K562 (cell line): Measurements from ENCODE around the gene ARHGAP25. TPM values are rescaled to one million over a fixed set of nuclear protein-coding genes. Genes with fewer than 3 reads are reported as not detected.

Experiments
- ATAC-seq: fragments of 200-7000 bp; cut with Tn5 transposase; 3 replicates; pipeline ENCODE4 v1.9.1; 2020; ENCODE audit warnings: moderate library complexity
- BruUV-seq: library from RNA; stranded (reverse); fragments of 400-500 nt; replicated peaks from 2 replicates; lab custom pipeline; 2021; lab: Mats Ljungman, UMichigan
- CTCF ChIA-PET: fragments of 300-600 bp; formaldehyde crosslinking; extraction: SDS; loops from one replicate; lab custom pipeline; 2021; ENCODE audit warnings: low intra/inter-chr PET ratio; lab: Yijun Ruan, JAX
- POLR2A ChIA-PET: fragments of 300-600, 350-650 bp; sonication (Branson Sonifier 250); formaldehyde crosslinking; extraction: SDS; loops from one replicate; lab custom pipeline; 2021; ENCODE audit warnings: antibody characterized with exemption, inconsistent platforms; lab: Yijun Ruan, JAX
- DNase-seq, 4 experiments: peaks; one replicate each; pipeline versions ENCODE4 v3.0.0 to v3.0.0-alpha.2; 2011 to 2018; ENCODE audit warnings: low spot score in 3 of 4, mixed read lengths in 3 of 4; ENCODE audit errors: extremely low read depth in 1 of 4
- FAIRE-seq: peaks from 2 replicates; lab custom pipeline; 2011; peaks lifted over from hg19 to GRCh38; lab: Jason Lieb, UNC
- H2AFZ ChIP-seq: 2 replicates; pipeline ENCODE4 v1.6.0; 2011; ENCODE audit warnings: low read depth, low read length, control low read depth, inconsistent platforms
- H3K27ac ChIP-seq: fragments of 200-600 bp; 3 replicates; pipeline ENCODE4 v1.8.0; 2011; ENCODE audit warnings: low read depth, mild to moderate bottlenecking, control low read depth, inconsistent platforms, low read length, moderate library complexity, mixed read lengths; ENCODE audit errors: extremely low read depth
- H3K27me3 ChIP-seq, 2 experiments: fragments of 300-600 bp in 1 of 2; 2 replicates in 1 of 2; 3 replicates in 1 of 2; pipeline versions ENCODE4 v1.6.0 to v1.8.0; 2011; ENCODE audit warnings: inconsistent platforms in 2 of 2, low read length in 2 of 2, mild to moderate bottlenecking in 1 of 2, mixed read lengths in 1 of 2, moderate library complexity in 1 of 2; ENCODE audit not compliant: control insufficient read depth in 2 of 2, insufficient read depth in 2 of 2
- H3K36me3 ChIP-seq: fragments of 300-600 bp; 3 replicates; pipeline ENCODE4 v1.8.0; 2011; ENCODE audit warnings: mild to moderate bottlenecking, low read length, inconsistent platforms; ENCODE audit not compliant: control insufficient read depth, insufficient read depth
- H3K4me1 ChIP-seq, 2 experiments: fragments of 200-600 bp in 1 of 2; replicated peaks in 1 of 2; 2 replicates in 1 of 2; 3 replicates in 1 of 2; pipeline versions ENCODE4 v1.5.1 to v1.8.0; 2011; ENCODE audit warnings: inconsistent platforms in 2 of 2, low read length in 2 of 2, mild to moderate bottlenecking in 1 of 2, mixed read lengths in 1 of 2, moderate library complexity in 1 of 2; ENCODE audit not compliant: control insufficient read depth in 2 of 2, insufficient read depth in 2 of 2
- H3K4me2 ChIP-seq: 2 replicates; pipeline ENCODE4 v1.6.1; 2011; ENCODE audit warnings: low read length, control low read depth, inconsistent platforms, mixed read lengths; ENCODE audit not compliant: insufficient read depth
- H3K4me3 ChIP-seq: fragments of 200-600 bp; sonication (generic), shearing (Covaris generic); 2 replicates; pipeline ENCODE4 v1.5.1; 2016; ENCODE audit warnings: control low read depth, inconsistent platforms
- H3K79me2 ChIP-seq: fragments of 200-600 bp; 3 replicates; pipeline ENCODE4 v1.8.0; 2011; ENCODE audit warnings: low read length, inconsistent platforms; ENCODE audit not compliant: control insufficient read depth, insufficient read depth
- H3K9ac ChIP-seq, 2 experiments: 2 replicates each; pipeline versions ENCODE4 v1.6.0 to v1.6.1; 2011; ENCODE audit warnings: low read depth in 2 of 2, low read length in 2 of 2, control low read depth in 1 of 2, inconsistent platforms in 1 of 2, mild to moderate bottlenecking in 1 of 2, mixed read lengths in 1 of 2; ENCODE audit not compliant: insufficient read depth in 1 of 2
- H3K9me1 ChIP-seq: one replicate; pipeline ENCODE4 v1.6.0; 2011; ENCODE audit warnings: inconsistent platforms, mild to moderate bottlenecking, low read length, moderate library complexity; ENCODE audit not compliant: control insufficient read depth, insufficient read depth
- H3K9me3 ChIP-seq: replicated peaks from 2 replicates; pipeline ENCODE4 v1.5.1; 2011; ENCODE audit warnings: low read depth, low read length, inconsistent platforms; ENCODE audit not compliant: control insufficient read depth, insufficient read depth
- H4K20me1 ChIP-seq: replicated peaks from 2 replicates; pipeline ENCODE4 v1.6.1; 2011; ENCODE audit warnings: low read length, inconsistent platforms, mixed read lengths; ENCODE audit not compliant: control insufficient read depth, insufficient read depth
- EHMT2 ChIP-seq: fragments of 450-650 bp; IDR thresholded peaks from 2 replicates; pipeline ENCODE4 v1.6.1; 2018; ENCODE audit warnings: antibody characterized with exemption
- ELF4 ChIP-seq: fragments of 450-650 bp; formaldehyde crosslinking; IDR thresholded peaks from 2 replicates; pipeline ENCODE4 v1.4.0; 2022; ENCODE audit warnings: missing genetic modification characterization
- ID3 ChIP-seq, 2 experiments: fragments of 250-450 bp in 1 of 2; fragments of 450-650 bp in 1 of 2; sonication (Bioruptor Pico) in 1 of 2; IDR thresholded peaks; 2 replicates each; pipeline versions ENCODE4 v1.6.1 to v1.8.0; 2016 to 2021; ENCODE audit warnings: mild to moderate bottlenecking in 2 of 2, moderate library complexity in 2 of 2, missing compliant biosample characterization in 1 of 2, missing genetic modification characterization in 1 of 2
- MAX ChIP-seq: sonication (generic); formaldehyde crosslinking; IDR thresholded peaks from 2 replicates; pipeline ENCODE4 v1.9.0; 2022; ENCODE audit warnings: mild to moderate bottlenecking, missing genetic modification reagents
- MAZ ChIP-seq, 2 experiments: fragments of 450-650 bp in 1 of 2; sonication (generic) in 1 of 2; formaldehyde crosslinking; IDR thresholded peaks in 1 of 2; conservative IDR thresholded peaks in 1 of 2; 2 replicates each; pipeline versions ENCODE4 v1.4.0 to v1.5.0; 2020; ENCODE audit warnings: mild to moderate bottlenecking in 1 of 2, missing genetic modification reagents in 1 of 2
- MBD1 ChIP-seq: fragments of 250-450 bp; sonication (Bioruptor Pico); IDR thresholded peaks from 2 replicates; pipeline ENCODE4 v1.8.0; 2022; ENCODE audit warnings: inconsistent platforms
- MTF1 ChIP-seq: fragments of 250-450 bp; sonication (Bioruptor Pico); IDR thresholded peaks from 2 replicates; pipeline ENCODE4 v1.9.0; 2021; ENCODE audit warnings: moderate library complexity, mild to moderate bottlenecking, inconsistent platforms, borderline replicate concordance
- REST ChIP-seq, 2 experiments: fragments of 450-650 bp; formaldehyde crosslinking in 1 of 2; IDR thresholded peaks; 2 replicates each; pipeline versions ENCODE4 v1.4.0 to v1.6.1; 2014 to 2020; ENCODE audit warnings: mild to moderate bottlenecking in 2 of 2, borderline replicate concordance in 1 of 2, low read depth in 1 of 2
- WGBS: fragments of 100-300 bp; shearing (Covaris generic); methylation state at CpG from one replicate; pipeline ENCODE4 v1.1.6; 2016; ENCODE audit warnings: low coverage, mixed read lengths; ENCODE audit not compliant: insufficient coverage; ENCODE audit errors: missing lambda C conversion rate; 5-methylcytosine and 5-hydroxymethylcytosine counted together
- in situ Hi-C: fragments of 300-500 bp; cut with MboI; formaldehyde crosslinking; loops from 4 replicates; pipeline ENCODE4 v1.15.0; 2018; ENCODE audit warnings: inconsistent platforms, mixed read lengths
- intact Hi-C: fragments of 100-400 bp; cut with micrococcal nuclease; formaldehyde crosslinking; loops from 2 replicates; pipeline ENCODE4 v1.14.2; 2022
- polyA plus RNA-seq, 8 experiments: library from polyadenylated mRNA; depleted of rRNA in 4 of 8; stranded (reverse) in 5 of 8; unstranded in 3 of 8; fragments of >200 nt; fragmentation: Nextera tagmentation in 2 of 8; fragmentation: Illumina TruSeq in 1 of 8; extraction: Ambion mirVana in 2 of 8; extraction: Trizol in 1 of 8; gene quantifications; 2 replicates each; pipeline versions ENCODE4 v1.2.1 to v1.2.3, GENCODE V29; 2011 to 2014; ENCODE audit warnings: inconsistent platforms in 1 of 8, missing spikeins in 1 of 8
- total RNA-seq, 7 experiments: library from RNA; depleted of rRNA in 6 of 7; stranded (reverse); fragments of >200 nt in 6 of 7; fragmentation: Illumina TruSeq in 2 of 7; extraction: Trizol in 2 of 7; gene quantifications; 2 replicates each; pipeline versions ENCODE4 v1.2.1 to v1.2.3, GENCODE V29; 2011 to 2021; ENCODE audit warnings: low replicate concordance in 1 of 7

Gene ARHGAP25
- total and polyA plus RNA-seq, 9 of the 15 experiments (the other 6 are each of a cell fraction or from before 2014, with no cell fraction given), result 4.9 to 14.8 (median 10.7) TPM

- peaks cover 6% of the 10 kb centered on the region; the same call in 2 of the 3 replicates for H3K36me3 ChIP-seq
- 0 out of 2 replicates have a peak overlapping the region, but pooled peaks have one; percentile 12 for H3K4me2 ChIP-seq
- FAIRE-seq, result no peak
- peak overlapping the region; percentile 24; the same call in 1 of the 2 replicates for H2AFZ ChIP-seq
- intact Hi-C loops, result no loop called here
- in situ Hi-C loops, result no loop called here
- no peaks in the 10 kb centered on the region for H3K9me3 ChIP-seq
- peak overlapping the region in 1 of 2 experiments; percentile 7; a peak in 1 of 4 replicates for H3K9ac ChIP-seq
- no peaks in the 10 kb centered on the region for H3K9me1 ChIP-seq
- WGBS, result 36% methylated on average over 7 of the region's 7 CpGs
- H3K27me3 ChIP-seq, result no peaks in the 10 kb centered on the region
- H4K20me1 ChIP-seq, result no peaks in the 10 kb centered on the region
- TF ChIP-seq ID3 (CRISPR knock-in tag; IDR thresholded peaks at IDR 0.05) (no peak), ID3 (tag; IDR thresholded peaks at IDR 0.05) (no peak), MAZ (CRISPR knock-in tag; conservative IDR thresholded peaks at IDR 0.05 in 1 of 2, IDR thresholded peaks at IDR 0.05 in 1 of 2) (no peak), ELF4 (CRISPR knock-in tag) (0 out of 2 replicates have a peak, but pooled peaks have one; percentile 29), MBD1 (CRISPR knock-in tag) (no peak), REST (IDR thresholded peaks at IDR 0.05; ENCODE audit: borderline replicate concordance) (0 out of 2 replicates have a peak, but pooled peaks have one; percentile 6), REST (CRISPR knock-in tag; IDR thresholded peaks at IDR 0.05; ENCODE audit: low read depth) (no peak), MTF1 (CRISPR knock-in tag) (no peak), EHMT2 (no peak), MAX (CRISPR knock-in tag) (no peak)
- TF ChIP-seq, all 486 proteins: peak for 2
- DNase-seq (no peak), ATAC-seq (peak; percentile 52; the same call in 2 of the 3 replicates)
- ChIA-PET POLR2A (interaction anchor here (0.8 to 1.1 kb wide), 4 partner anchors 9 to 14 kb away, joined by 3 to 5 read pairs (median 4); no protein-coding TSS in a partner anchor), CTCF (no interaction called here)
- no peak overlapping the region for H3K4me3 ChIP-seq
- no peaks in the 10 kb centered on the region for H3K79me2 ChIP-seq
- peaks cover 0 to 5% of the 10 kb centered on the region in 2 experiments; a peak in 2 of 5 replicates for H3K4me1 ChIP-seq
- no TSS peak for BruUV-seq
- H3K27ac ChIP-seq, result no peak overlapping the region
Observed at GRCh38 chr2:68790600-68790999, 56.0 kb downstream of the ARHGAP25 start.
